Measurements from ENCODE around the gene AKNAD1.

Gene AKNAD1, protein sequence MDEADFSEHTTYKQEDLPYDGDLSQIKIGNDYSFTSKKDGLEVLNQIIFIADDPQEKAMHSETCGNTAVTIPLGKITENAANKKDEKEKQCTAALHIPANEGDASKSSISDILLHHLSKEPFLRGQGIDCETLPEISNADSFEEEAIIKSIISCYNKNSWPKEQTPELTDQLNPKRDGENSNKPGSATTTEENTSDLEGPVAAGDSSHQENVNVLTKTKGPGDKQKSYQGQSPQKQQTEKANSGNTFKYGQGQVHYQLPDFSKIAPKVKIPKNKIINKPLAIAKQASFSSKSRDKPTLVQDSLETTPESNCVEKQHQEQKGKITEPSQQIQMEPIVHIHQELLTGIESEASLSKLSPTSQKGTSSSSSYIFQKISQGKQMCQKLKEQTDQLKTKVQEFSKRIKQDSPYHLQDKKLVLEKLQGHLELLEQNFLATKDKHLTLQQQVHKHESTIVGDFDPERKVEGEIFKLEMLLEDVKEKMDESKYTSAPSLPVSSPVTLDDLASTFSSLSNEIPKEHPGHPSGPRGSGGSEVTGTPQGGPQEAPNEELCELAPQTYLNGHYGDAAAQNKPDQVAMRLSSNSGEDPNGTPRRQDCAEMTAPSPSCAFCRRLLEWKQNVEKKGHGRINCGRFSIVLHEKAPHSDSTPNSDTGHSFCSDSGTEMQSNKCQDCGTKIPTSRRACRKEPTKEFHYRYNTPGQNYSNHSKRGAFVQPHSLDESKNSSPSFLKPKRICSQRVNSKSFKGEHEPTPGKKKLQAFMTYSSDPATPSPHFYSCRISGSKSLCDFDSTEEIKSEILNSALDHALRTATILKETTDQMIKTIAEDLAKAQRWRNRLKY

DNA sequence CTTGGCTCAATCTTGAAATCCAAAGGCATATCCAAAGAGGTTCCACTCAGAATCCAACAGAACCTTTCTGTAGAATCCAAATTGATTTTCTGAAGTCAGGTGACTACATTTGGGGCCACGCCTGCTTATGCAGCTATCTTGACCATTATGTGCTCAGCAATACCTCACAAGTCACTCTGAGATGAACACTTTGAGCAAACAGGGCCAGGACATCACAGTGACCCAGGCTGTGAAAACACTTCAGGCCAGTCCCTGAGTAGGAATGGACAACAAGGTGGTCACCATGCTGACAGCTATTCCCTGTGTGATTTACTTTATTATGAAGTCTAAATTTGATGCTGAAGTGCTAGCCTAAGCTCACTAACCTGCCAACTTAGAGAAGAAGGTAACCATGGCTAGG, at the start of gene AKNAD1:
AKNAD1 (minus strand) TSS at position 101 of the 400 bp plus-strand sequence. CDS start 4,430 bp downstream, outside the sequence.
- no peak for TF ChIP-seq EZH2 (IDR thresholded peaks at IDR 0.05)
- no peak for TF ChIP-seq FOXP2 (optimal IDR thresholded peaks at IDR 0.05; ENCODE audit: control extremely low read depth, extremely low read length, insufficient read depth)
- TF ChIP-seq POLR2AphosphoS5 (IDR thresholded peaks at IDR 0.05; ENCODE audit: borderline replicate concordance, low read depth, low read length) = no peak
- Histone ChIP-seq H3K27ac (no peak within 1 kb of the TSS), H3K36me3 (ENCODE audit: insufficient read depth, low read length) (no peaks in the 10 kb centered on the region), H3K9me3 (ENCODE audit: low read depth, low read length) (no peaks in the 10 kb centered on the region), H3K9ac (ENCODE audit: insufficient read length) (no peak within 1 kb of the TSS), H3K4me3 (no peak within 1 kb of the TSS)
- DNase-seq (ENCODE audit: low read depth, low spot score) = no peak

DNA sequence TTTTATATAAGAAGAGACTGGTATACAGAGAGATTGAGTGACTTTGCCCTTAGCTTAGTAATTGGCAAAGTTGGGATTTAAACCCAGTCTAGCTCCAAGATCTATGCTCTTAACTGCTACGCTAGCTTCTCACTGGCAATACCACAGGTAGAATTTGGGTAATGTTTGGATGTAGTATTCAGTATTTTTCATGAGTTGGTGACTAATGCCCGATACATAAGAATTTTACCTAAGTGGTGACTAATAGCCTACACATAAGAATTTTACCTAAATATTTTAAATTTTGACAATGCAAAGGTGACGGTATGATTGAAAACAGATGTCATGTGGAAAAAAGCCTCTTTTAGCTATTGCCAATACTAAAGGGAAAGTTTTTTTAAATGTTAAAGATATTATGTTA, 44.2 kb upstream of the AKNAD1 start:
- H3K4me3 ChIP-seq = no peak overlapping the region
- no peak for TF ChIP-seq FOXP2 (optimal IDR thresholded peaks at IDR 0.05; ENCODE audit: control extremely low read depth, extremely low read length, insufficient read depth)
- TF ChIP-seq POLR2AphosphoS5 (IDR thresholded peaks at IDR 0.05; ENCODE audit: borderline replicate concordance, low read depth, low read length) = no peak
- TF ChIP-seq EZH2 (IDR thresholded peaks at IDR 0.05) = no peak
- DNase-seq (ENCODE audit: low read depth, low spot score) = no peak
- H3K27ac ChIP-seq = no peak overlapping the region
- no peaks in the 10 kb centered on the region for H3K9me3 ChIP-seq (ENCODE audit: low read depth, low read length)
- no peak overlapping the region for H3K9ac ChIP-seq (ENCODE audit: insufficient read length)
- peaks cover 6% of the 10 kb centered on the region; the same call in 1 of the 2 replicates for H3K36me3 ChIP-seq (ENCODE audit: insufficient read depth, low read length)

DNA sequence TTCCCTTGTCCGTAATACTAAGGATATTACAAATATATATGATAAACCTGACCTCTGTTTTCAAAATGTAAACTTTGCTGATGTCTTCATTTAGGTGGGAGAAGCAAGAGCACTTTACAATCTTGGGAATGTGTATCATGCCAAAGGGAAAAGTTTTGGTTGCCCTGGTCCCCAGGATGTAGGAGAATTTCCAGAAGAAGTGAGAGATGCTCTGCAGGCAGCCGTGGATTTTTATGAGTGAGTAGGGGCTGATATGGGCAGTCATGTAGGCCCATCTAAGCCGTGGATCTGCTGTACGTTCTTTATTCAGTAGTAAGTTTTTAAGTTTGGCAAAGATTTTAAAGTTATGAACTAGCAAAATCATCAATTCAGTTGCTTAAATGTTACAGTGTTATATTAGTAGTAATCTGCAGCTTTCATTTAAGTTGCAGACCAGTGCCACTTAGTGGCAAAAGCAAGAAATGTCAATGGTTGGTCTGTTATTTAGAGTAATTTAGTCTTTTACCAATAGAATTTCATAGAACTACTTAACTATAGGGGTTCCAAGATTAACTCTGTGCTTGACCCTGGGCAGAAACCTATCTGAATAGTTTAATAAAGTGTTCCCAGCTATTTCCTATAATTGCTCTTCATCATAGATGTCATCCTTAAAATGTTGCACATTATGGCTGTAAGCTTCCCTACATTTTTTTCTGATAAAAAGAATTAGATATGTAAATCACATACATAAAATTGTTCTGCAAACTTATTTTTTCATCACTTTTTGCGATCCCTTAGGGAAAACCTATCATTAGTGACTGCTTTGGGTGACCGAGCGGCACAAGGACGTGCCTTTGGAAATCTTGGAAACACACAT, 41.2 kb upstream of the AKNAD1 start:
- no peak for DNase-seq (ENCODE audit: low read depth, low spot score)
- Histone ChIP-seq H3K9ac (ENCODE audit: insufficient read length) (no peak overlapping the region), H3K27ac (no peak overlapping the region), H3K4me3 (no peak overlapping the region), H3K36me3 (ENCODE audit: insufficient read depth, low read length) (peaks cover 6% of the 10 kb centered on the region; the same call in 1 of the 2 replicates), H3K9me3 (ENCODE audit: low read depth, low read length) (no peaks in the 10 kb centered on the region)
- no peak for TF ChIP-seq POLR2AphosphoS5 (IDR thresholded peaks at IDR 0.05; ENCODE audit: borderline replicate concordance, low read depth, low read length)

DNA sequence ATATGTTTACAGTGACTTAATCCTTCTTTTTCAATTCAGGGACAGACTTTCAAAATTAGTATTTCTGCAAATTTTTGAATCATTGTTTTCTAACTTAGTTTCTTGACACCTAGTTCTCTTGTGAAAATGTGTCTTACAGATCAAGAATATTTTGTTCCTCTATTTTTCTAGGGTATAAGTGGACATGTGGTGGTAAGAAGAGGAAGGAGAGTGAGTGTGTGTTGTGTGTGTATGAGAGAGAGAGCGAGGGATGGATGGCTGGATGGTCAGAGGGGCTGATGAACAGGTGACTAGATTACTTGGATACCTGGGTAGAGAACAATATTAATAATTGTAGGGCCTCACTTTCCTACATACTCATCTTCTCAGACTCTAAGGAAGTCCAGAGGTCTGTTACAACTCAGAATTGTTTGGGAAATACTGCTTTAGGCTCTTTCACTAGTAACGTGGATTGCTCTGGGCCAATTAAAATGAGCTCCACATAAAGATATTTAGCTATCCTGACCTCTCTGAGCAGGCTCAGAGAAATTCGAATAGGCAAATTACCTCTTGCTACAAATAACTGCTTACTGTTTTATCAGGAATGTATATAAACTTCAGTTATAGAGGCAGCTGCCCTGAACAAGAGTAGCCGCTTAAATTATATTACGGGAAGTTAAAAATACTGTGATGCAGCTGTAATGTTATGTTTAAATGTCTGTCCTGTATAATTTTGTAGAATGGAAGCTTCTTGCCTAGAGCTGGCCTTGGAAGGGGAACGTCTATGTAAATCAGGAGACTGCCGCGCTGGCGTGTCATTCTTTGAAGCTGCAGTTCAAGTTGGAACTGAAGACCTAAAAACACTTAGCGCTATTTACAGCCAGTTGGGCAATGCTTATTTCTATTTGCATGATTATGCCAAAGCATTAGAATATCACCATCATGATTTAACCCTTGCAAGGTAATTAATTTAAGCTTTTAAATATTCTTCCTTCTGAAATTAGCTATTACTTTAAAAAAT, 39.6 kb upstream of the AKNAD1 start:
- no peaks in the 10 kb centered on the region for H3K9me3 ChIP-seq (ENCODE audit: low read depth, low read length)
- no peak overlapping the region for H3K9ac ChIP-seq (ENCODE audit: insufficient read length)
- no peak overlapping the region for H3K27ac ChIP-seq
- H3K36me3 ChIP-seq (ENCODE audit: insufficient read depth, low read length) = peaks cover 6% of the 10 kb centered on the region; the same call in 1 of the 2 replicates
- H3K4me3 ChIP-seq = no peak overlapping the region
- no peak for DNase-seq (ENCODE audit: low read depth, low spot score)
- TF ChIP-seq EZH2 (IDR thresholded peaks at IDR 0.05) (no peak), POLR2AphosphoS5 (IDR thresholded peaks at IDR 0.05; ENCODE audit: borderline replicate concordance, low read depth, low read length) (no peak), FOXP2 (optimal IDR thresholded peaks at IDR 0.05; ENCODE audit: control extremely low read depth, extremely low read length, insufficient read depth) (no peak)

DNA sequence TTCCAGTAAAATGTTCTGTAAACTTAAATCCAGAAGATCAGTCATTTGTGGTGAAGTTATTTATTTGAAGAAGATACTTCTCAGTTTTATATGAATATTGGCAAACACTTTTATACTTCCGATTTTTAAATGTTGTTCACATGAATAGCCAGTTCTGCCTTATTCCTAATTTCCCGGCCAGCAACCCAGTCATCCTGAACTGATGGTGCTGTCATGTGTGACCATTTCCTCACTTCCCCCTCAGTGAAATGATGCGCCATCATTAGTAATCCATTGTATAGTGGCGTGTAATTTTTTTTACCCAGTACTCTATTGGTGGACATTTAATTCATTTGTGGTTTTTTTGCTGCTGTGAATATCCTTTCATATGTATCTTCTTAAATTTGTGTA, 36.2 kb upstream of the AKNAD1 start:
- DNase-seq (ENCODE audit: low read depth, low spot score) = no peak
- H3K36me3 ChIP-seq (ENCODE audit: insufficient read depth, low read length) = no peaks in the 10 kb centered on the region
- TF ChIP-seq EZH2 (IDR thresholded peaks at IDR 0.05) (no peak), POLR2AphosphoS5 (IDR thresholded peaks at IDR 0.05; ENCODE audit: borderline replicate concordance, low read depth, low read length) (no peak), FOXP2 (optimal IDR thresholded peaks at IDR 0.05; ENCODE audit: control extremely low read depth, extremely low read length, insufficient read depth) (no peak)
- H3K4me3 ChIP-seq = no peak overlapping the region
- H3K9ac ChIP-seq (ENCODE audit: insufficient read length) = no peak overlapping the region
- no peaks in the 10 kb centered on the region for H3K9me3 ChIP-seq (ENCODE audit: low read depth, low read length)
- no peak overlapping the region for H3K27ac ChIP-seq

DNA sequence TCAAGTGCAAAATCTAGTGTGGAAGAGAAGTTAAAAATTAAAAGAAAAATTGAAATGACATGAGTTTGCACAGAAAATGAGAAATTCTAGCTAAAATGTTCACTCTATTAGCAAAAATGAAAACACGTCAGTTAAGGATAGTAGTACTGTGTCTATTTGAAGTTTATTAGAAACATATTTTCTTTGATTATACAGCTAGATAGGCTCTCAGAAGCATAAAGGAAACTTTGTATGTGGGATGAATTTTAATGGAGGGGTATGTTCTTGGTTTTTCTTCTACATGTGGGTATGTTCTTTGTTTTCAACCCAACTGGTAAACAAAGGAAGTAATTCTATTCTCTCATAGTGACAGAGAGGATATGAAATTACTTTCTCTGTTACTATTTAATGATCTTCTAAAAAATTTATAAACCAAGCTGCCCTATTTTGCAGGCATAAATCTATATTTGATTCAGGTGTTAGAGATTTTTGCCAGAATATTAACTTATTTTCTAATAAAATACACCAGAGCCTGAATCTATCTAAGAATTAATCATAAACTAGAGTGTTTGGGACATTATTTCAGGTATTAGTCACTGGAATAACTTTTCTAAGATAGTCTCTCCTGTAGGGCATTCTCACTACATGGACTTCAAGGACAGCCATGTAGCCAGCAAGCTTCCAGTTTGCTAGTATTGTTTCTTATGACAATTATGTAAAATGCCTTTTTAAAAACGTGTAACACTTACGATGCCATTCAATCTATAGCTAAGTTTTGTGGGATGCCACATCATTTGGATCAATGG, 35.7 kb upstream of the AKNAD1 start:
- Histone ChIP-seq H3K27ac (no peak overlapping the region), H3K4me3 (no peak overlapping the region), H3K36me3 (ENCODE audit: insufficient read depth, low read length) (no peaks in the 10 kb centered on the region), H3K9ac (ENCODE audit: insufficient read length) (no peak overlapping the region), H3K9me3 (ENCODE audit: low read depth, low read length) (no peaks in the 10 kb centered on the region)
- TF ChIP-seq FOXP2 (optimal IDR thresholded peaks at IDR 0.05; ENCODE audit: control extremely low read depth, extremely low read length, insufficient read depth) (no peak), EZH2 (IDR thresholded peaks at IDR 0.05) (no peak), POLR2AphosphoS5 (IDR thresholded peaks at IDR 0.05; ENCODE audit: borderline replicate concordance, low read depth, low read length) (no peak)
- no peak for DNase-seq (ENCODE audit: low read depth, low spot score)

All from SK-N-MC (cell line).